Body of pancreas (tissue), 4 donors: ENCODE measurements around the gene GAMT. TPM values are rescaled to one million over a fixed set of nuclear protein-coding genes. Genes with fewer than 3 reads are reported as not detected.
A peak's percentile ranks its signal among the peaks of the same experiment; 100 is the strongest.

ENCODE experiments used
- ATAC-seq: fragments of 150-250 bp; one replicate; pipeline ENCODE4 v1.9.1; 2016
- DNase-seq, 4 donors: peaks; one replicate each; pipeline ENCODE4 v3.0.0-alpha.2; 2019
- H3K27ac ChIP-seq, 4 donors: fragments of 200-600 bp; sonication (generic); 1 replicate in 3 of 4; 2 replicates in 1 of 4; pipeline versions ENCODE4 v1.5.1 to v1.6.1; 2016 to 2019; ENCODE audit warnings: mild to moderate bottlenecking in 1 of 4, mixed read lengths in 1 of 4, moderate library complexity in 1 of 4
- H3K27me3 ChIP-seq, 2 donors: fragments of 200-600 bp; sonication (generic); one replicate each; pipeline ENCODE4 v1.6.0; 2016; ENCODE audit warnings: mild to moderate bottlenecking in 1 of 2
- H3K36me3 ChIP-seq, 2 donors: fragments of 200-600 bp; sonication (generic); replicated peaks in 1 of 2; 2 replicates each; pipeline ENCODE4 v1.5.1; 2016; ENCODE audit warnings: low read depth in 2 of 2; ENCODE audit not compliant: insufficient read depth in 1 of 2
- H3K4me1 ChIP-seq: fragments of 200-600 bp; sonication (generic); one replicate; pipeline ENCODE4 v1.6.0; 2016
- H3K4me3 ChIP-seq, 2 donors: fragments of 200-600 bp; sonication (generic); 1 replicate in 1 of 2; 2 replicates in 1 of 2; pipeline ENCODE4 v1.5.1; 2016 to 2019
- H3K9me3 ChIP-seq, 3 donors: fragments of 200-600 bp; sonication (generic); 1 replicate in 2 of 3; 2 replicates in 1 of 3; pipeline ENCODE4 v1.5.1; 2016
- POLR2A ChIP-seq, 3 donors: fragments of 450-650 bp; IDR thresholded peaks; one replicate each; pipeline ENCODE4 v1.6.1; 2016; ENCODE audit warnings: antibody characterized with exemption in 3 of 3, mild to moderate bottlenecking in 2 of 3
- WGBS, 2 donors: methylation state at CpG; one replicate each; pipeline ENCODE4 v1.1.5; 2017; 5-methylcytosine and 5-hydroxymethylcytosine counted together
- intact Hi-C: fragments of 100-400 bp; cut with DNase I; formaldehyde crosslinking; loops from one replicate; pipeline ENCODE4 v1.15.1; 2023
- total RNA-seq, 2 donors: library from RNA; depleted of rRNA; stranded (reverse); fragments of >200 nt; gene quantifications; one replicate each; pipeline ENCODE4 v1.1.0, GENCODE V29; 2016
- TF ChIP-seq, protein P1 (sequence below), 7 experiments: fragments of 450-650 bp in 4 of 7; fragments of 200-600 bp in 3 of 7; sonication (generic) in 3 of 7; IDR thresholded peaks; one replicate each; pipeline ENCODE4 v1.5.1; 2016 to 2019; ENCODE audit warnings: antibody characterized with exemption in 7 of 7

GAMT gene
- total RNA-seq, 2 donors from 2014 or later, result 70.2 to 129 TPM

DNA sequence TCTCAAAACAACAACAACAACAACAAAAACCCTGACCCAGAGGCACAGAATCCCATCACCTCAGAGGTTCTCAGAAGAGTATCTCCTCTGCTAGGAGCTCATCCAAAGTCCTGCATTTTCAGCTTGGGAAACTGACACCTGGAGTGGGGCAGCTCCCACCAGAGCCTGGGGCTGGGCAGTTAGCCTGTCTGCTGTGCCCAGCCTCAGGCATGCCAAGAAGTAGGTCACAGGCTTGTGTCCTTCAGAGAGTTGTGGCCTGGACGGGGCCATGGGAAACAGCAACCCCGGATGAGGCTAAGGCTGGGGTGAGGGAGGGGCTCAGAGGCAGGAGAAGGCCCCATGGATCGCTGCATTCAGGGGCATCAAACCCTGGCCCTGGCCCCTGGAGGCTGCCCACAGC, 15.5 kb downstream of the GAMT start:
- intact Hi-C loops, result no loop called here

DNA sequence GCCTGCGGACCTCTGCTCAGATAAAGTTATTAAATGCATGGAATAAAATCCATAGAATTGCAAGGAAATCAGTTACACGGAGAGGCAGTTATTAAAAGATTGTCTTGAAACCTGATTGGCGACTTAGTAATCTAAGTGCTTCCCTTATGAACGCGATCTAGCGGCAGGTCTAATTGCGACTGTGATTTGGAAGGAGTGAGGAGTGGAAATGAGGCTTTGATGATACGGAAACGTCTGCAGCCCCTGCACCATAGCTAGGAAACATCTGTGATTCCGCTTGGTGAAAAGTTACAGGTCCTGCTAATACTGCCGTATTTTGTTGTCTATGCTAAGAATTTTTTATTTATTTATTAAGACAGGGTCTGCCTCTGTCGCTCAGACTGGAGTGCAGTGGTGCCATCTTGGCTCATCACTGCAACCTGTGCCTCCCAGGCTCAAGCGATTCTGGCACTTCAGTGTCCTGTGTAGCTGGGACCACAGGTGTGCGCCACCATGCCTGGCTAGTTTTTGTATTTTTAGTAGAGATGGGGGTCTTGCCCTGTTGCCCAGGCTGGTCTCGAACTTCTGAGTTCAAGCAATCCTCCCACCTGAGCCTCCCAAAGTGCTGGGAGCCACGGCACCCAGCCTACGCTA, 16.7 kb downstream of the GAMT start:
- H3K27ac ChIP-seq, result peak overlapping the region; percentile 82 to 94 (median 87)
- no peak for ATAC-seq
- intact Hi-C loops, result no loop called here

More for the DNA sequence above, 15.5 kb downstream of the GAMT start:
- WGBS, 2 donors, result 33 to 44% methylated on average over 2 to 3 of the region's 3 CpGs
- Histone ChIP-seq H3K27me3 (no peaks in the 10 kb centered on the region), H3K4me3 (no peak overlapping the region), H3K9me3 (no peaks in the 10 kb centered on the region), H3K4me1 (peaks cover 35% of the 10 kb centered on the region), H3K27ac (peak overlapping the region in 1 of 4 donors; percentile 8), H3K36me3 (peaks cover 5 to 6% of the 10 kb centered on the region in 2 donors)
- peak in 1 of 4 donors; percentile 50 for DNase-seq
- ATAC-seq, result no peak
- TF ChIP-seq, protein P1, sequence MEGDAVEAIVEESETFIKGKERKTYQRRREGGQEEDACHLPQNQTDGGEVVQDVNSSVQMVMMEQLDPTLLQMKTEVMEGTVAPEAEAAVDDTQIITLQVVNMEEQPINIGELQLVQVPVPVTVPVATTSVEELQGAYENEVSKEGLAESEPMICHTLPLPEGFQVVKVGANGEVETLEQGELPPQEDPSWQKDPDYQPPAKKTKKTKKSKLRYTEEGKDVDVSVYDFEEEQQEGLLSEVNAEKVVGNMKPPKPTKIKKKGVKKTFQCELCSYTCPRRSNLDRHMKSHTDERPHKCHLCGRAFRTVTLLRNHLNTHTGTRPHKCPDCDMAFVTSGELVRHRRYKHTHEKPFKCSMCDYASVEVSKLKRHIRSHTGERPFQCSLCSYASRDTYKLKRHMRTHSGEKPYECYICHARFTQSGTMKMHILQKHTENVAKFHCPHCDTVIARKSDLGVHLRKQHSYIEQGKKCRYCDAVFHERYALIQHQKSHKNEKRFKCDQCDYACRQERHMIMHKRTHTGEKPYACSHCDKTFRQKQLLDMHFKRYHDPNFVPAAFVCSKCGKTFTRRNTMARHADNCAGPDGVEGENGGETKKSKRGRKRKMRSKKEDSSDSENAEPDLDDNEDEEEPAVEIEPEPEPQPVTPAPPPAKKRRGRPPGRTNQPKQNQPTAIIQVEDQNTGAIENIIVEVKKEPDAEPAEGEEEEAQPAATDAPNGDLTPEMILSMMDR (IDR thresholded peaks at IDR 0.05), result no peak
- TF ChIP-seq POLR2A (IDR thresholded peaks at IDR 0.05), result no peak

DNA sequence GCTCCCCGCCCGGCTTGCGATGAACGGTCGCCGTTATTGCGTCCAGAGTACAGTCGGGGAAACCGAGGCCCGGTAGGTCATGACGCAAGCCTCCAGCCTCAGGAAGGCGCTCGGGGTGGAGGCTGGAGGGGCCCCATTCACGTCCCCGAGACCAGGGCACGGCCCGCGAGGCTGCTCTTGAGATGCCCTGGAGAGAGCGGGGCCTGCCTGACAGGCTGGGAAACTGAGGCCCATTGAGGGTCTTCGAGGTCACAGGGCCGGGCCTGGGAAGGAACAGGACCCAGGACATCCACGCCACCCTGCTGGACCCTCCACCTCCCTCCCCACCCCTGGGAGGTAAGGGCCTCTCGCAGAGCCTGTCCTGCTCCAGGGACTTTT, 17.3 kb downstream of the GAMT start:
- H3K27ac ChIP-seq, result peak overlapping the region; percentile 82 to 94 (median 87)
- peak overlapping the region; percentile 73 to 95 for H3K4me3 ChIP-seq
- no peaks in the 10 kb centered on the region for H3K27me3 ChIP-seq
- H3K4me1 ChIP-seq, result peaks cover 35% of the 10 kb centered on the region
- no peak for ATAC-seq
- 0% methylated on average over 5 to 23 of the region's 23 CpGs for WGBS, 2 donors
- intact Hi-C loops, result no loop called here
- TF ChIP-seq, protein P1 (IDR thresholded peaks at IDR 0.05), result no peak
- TF ChIP-seq POLR2A (IDR thresholded peaks at IDR 0.05), result no peak
- no peaks in the 10 kb centered on the region for H3K9me3 ChIP-seq
- DNase-seq, result peak in 1 of 4 donors; percentile 7
- peaks cover 1 to 3% of the 10 kb centered on the region in 2 donors for H3K36me3 ChIP-seq

More for the DNA sequence above, 16.7 kb downstream of the GAMT start:
- Histone ChIP-seq H3K27me3 (no peaks in the 10 kb centered on the region), H3K4me1 (peaks cover 35% of the 10 kb centered on the region), H3K36me3 (peaks cover 5 to 6% of the 10 kb centered on the region in 2 donors), H3K4me3 (peak overlapping the region; percentile 73 to 95), H3K9me3 (no peaks in the 10 kb centered on the region)
- DNase-seq, result no peak
- 27 to 28% methylated on average over 17 of the region's 17 CpGs for WGBS, 2 donors
- TF ChIP-seq, protein P1 (IDR thresholded peaks at IDR 0.05), result no peak
- no peak for TF ChIP-seq POLR2A (IDR thresholded peaks at IDR 0.05)

DNA sequence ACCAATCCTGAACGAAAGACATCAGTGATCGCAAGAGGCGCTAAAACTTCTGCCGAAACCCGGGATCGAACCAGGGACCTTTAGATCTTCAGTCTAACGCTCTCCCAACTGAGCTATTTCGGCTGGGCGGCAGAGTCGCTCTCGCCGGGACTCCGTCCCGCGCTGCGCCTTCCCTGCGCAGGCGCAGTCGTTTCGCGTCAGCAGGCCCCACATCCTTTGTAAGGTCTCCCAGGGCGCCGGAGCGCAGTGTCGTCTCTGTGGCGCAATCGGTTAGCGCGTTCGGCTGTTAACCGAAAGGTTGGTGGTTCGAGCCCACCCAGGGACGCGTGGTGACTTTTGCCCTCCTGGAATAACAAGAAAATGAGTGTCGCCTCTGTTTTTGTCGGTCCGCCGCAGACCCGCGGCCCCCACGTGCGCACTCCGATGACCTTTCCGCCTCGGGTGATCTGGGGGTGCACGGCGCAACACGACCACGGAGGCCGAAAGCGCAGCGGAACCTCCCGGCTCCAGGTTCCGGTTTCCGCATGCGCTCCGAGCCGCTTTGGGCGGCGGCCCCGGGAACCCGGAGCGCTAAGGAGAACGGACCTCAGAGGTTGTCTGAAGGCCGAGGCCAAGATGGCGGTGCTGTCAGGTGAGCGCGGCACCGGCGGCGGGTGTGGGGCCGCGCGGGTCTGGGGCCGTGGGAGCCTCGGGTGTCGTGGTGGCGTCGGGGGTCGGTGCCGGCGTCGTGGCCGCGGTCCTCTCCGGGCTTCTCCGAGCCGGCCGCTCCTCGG, 17.8 kb downstream of the GAMT start, which contains the start of gene NDUFS7:
TSS of gene NDUFS7 (plus strand) at position 596 of the 773 bp plus-strand sequence. CDS start at position 616, 20 bp downstream.
- Histone ChIP-seq H3K27ac (peak within 1 kb of the TSS; percentile 82 to 94 (median 87)), H3K27me3 (no peaks in the 10 kb centered on the region), H3K36me3 (no peaks in the 10 kb centered on the region), H3K9me3 (no peaks in the 10 kb centered on the region), H3K4me1 (peaks cover 35% of the 10 kb centered on the region), H3K4me3 (peak within 1 kb of the TSS; percentile 73 to 95)
- intact Hi-C loops, result no loop called here
- ATAC-seq (peak; percentile 92), DNase-seq (peak; percentile 92 to 94 (median 94))
- TF ChIP-seq, protein P1 (IDR thresholded peaks at IDR 0.05), result peak in 5 of 7 experiments; percentile 12 to 80 (median 56)
- TF ChIP-seq POLR2A (IDR thresholded peaks at IDR 0.05), result peak; percentile 19 to 62 (median 59)
- WGBS, 2 donors, result 0% methylated on average over 8 to 88 of the region's 90 CpGs
